Measurements from ENCODE around the gene RPRML. TPM values are rescaled to one million over a fixed set of nuclear protein-coding genes. Genes with fewer than 3 reads are reported as not detected.

Gene RPRML
- total RNA-seq, 2 experiments from 2014 or later, result not detected

- Mint-ChIP-seq H3K4me1 (ENCODE audit: low read depth) (peaks cover under 1% of the 10 kb centered on the region), H3K9me3 (no peaks in the 10 kb centered on the region), H3K36me3 (ENCODE audit: low read depth) (peaks cover 18% of the 10 kb centered on the region), H3K27ac (no peak overlapping the region), H3K4me3 (no peak overlapping the region), H3K27me3 (no peaks in the 10 kb centered on the region)
- Histone ChIP-seq H3K4me1 (ENCODE audit: insufficient read depth, low read length) (no peaks in the 10 kb centered on the region), H3K36me3 (ENCODE audit: insufficient read depth, low read length) (peaks cover 6% of the 10 kb centered on the region), H3K4me3 (ENCODE audit: low read length) (no peak overlapping the region), H3K9me3 (ENCODE audit: control insufficient read depth in 1 of 2, insufficient read depth in 1 of 2, low read length in 2 of 2) (no peaks in the 10 kb centered on the region), H3K27ac (ENCODE audit: low read depth in 1 of 2, low read length in 2 of 2) (no peak overlapping the region), H3K27me3 (ENCODE audit: control insufficient read depth in 1 of 2, insufficient read depth in 2 of 2, low read length in 2 of 2) (no peaks in the 10 kb centered on the region)
- CTCF ChIA-PET, result no interaction called here
- TF ChIP-seq CTCF (IDR thresholded peaks at IDR 0.05), result no peak
- no peak for ATAC-seq (ENCODE audit: poor library complexity)
- intact Hi-C loops (cut with DNase I, micrococcal nuclease), result no loop called here
- POLR2A ChIA-PET, result no interaction called here
- no peak for DNase-seq
Measured at GRCh38 chr17:46950342-46950996, 28.6 kb downstream of the RPRML start.

- H3K4me1 Mint-ChIP-seq (ENCODE audit: low read depth), result peaks cover 9% of the 10 kb centered on the region
- no peak overlapping the region for H3K27ac ChIP-seq (ENCODE audit: low read depth in 1 of 2, low read length in 2 of 2)
- H3K27me3 Mint-ChIP-seq, result no peaks in the 10 kb centered on the region
- CTCF ChIA-PET, result no interaction called here
- TF ChIP-seq CTCF (IDR thresholded peaks at IDR 0.05), result no peak
- H3K9me3 Mint-ChIP-seq, result no peaks in the 10 kb centered on the region
- H3K9me3 ChIP-seq (ENCODE audit: control insufficient read depth in 1 of 2, insufficient read depth in 1 of 2, low read length in 2 of 2), result no peaks in the 10 kb centered on the region
- DNase-seq (no peak), ATAC-seq (ENCODE audit: poor library complexity) (no peak)
- H3K27me3 ChIP-seq (ENCODE audit: control insufficient read depth in 1 of 2, insufficient read depth in 2 of 2, low read length in 2 of 2), result no peaks in the 10 kb centered on the region
- H3K4me1 ChIP-seq (ENCODE audit: insufficient read depth, low read length), result no peaks in the 10 kb centered on the region
- H3K4me3 ChIP-seq (ENCODE audit: low read length), result no peak overlapping the region
- H3K36me3 ChIP-seq (ENCODE audit: insufficient read depth, low read length), result peaks cover 6% of the 10 kb centered on the region
- intact Hi-C loops (cut with DNase I, micrococcal nuclease), result loop anchor here in 1 of 2 experiments (10.0 kb wide), 2 partner anchors 175 to 665 kb away; no protein-coding TSS in a partner anchor
- H3K27ac Mint-ChIP-seq, result no peak overlapping the region
- H3K36me3 Mint-ChIP-seq (ENCODE audit: low read depth), result peaks cover 16% of the 10 kb centered on the region
- H3K4me3 Mint-ChIP-seq, result no peak overlapping the region
- POLR2A ChIA-PET, result no interaction called here
Measured at GRCh38 chr17:46949291-46950174, 29.5 kb downstream of the RPRML start.

GRCh38 chr17:46948544-46948943, 30.5 kb downstream of the RPRML start:
- no peak for ATAC-seq (ENCODE audit: poor library complexity)
- no peak overlapping the region for H3K4me3 Mint-ChIP-seq
- Histone ChIP-seq H3K36me3 (ENCODE audit: insufficient read depth, low read length) (peaks cover 6% of the 10 kb centered on the region), H3K4me3 (ENCODE audit: low read length) (no peak overlapping the region), H3K4me1 (ENCODE audit: insufficient read depth, low read length) (peaks cover 9% of the 10 kb centered on the region), H3K27ac (ENCODE audit: low read depth in 1 of 2, low read length in 2 of 2) (no peak overlapping the region), H3K27me3 (ENCODE audit: control insufficient read depth in 1 of 2, insufficient read depth in 2 of 2, low read length in 2 of 2) (no peaks in the 10 kb centered on the region), H3K9me3 (ENCODE audit: control insufficient read depth in 1 of 2, insufficient read depth in 1 of 2, low read length in 2 of 2) (no peaks in the 10 kb centered on the region)
- CTCF ChIA-PET, result interaction anchor here (0.6 to 0.8 kb wide), 2 partner anchors 101 to 823 kb away, joined by 3 to 4 read pairs; no protein-coding TSS in a partner anchor
- no peak for TF ChIP-seq CTCF (IDR thresholded peaks at IDR 0.05)
- H3K36me3 Mint-ChIP-seq (ENCODE audit: low read depth), result peaks cover 16% of the 10 kb centered on the region
- H3K27me3 Mint-ChIP-seq, result no peaks in the 10 kb centered on the region
- H3K9me3 Mint-ChIP-seq, result no peaks in the 10 kb centered on the region
- no peak overlapping the region for H3K27ac Mint-ChIP-seq
- intact Hi-C loops (cut with DNase I, micrococcal nuclease), result loop anchor here in 1 of 2 experiments (10.0 kb wide), 2 partner anchors 176 to 666 kb away; no protein-coding TSS in a partner anchor
- H3K4me1 Mint-ChIP-seq (ENCODE audit: low read depth), result peaks cover 17% of the 10 kb centered on the region
- DNase-seq, result no peak
- POLR2A ChIA-PET, result no interaction called here

Measured in CD4-positive, alpha-beta T cell (primary cell).